HG02610 (cell line): Measurements from ENCODE around the gene WDR5.

Experiments used
- ATAC-seq: cut with Tn5 transposase; IDR thresholded peaks from one replicate; pipeline ENCODE4 v1.9.1; 2021; ENCODE audit warnings: mild to moderate bottlenecking, moderate library complexity; ENCODE audit not compliant: unreplicated experiment

Gene WDR5

DNA sequence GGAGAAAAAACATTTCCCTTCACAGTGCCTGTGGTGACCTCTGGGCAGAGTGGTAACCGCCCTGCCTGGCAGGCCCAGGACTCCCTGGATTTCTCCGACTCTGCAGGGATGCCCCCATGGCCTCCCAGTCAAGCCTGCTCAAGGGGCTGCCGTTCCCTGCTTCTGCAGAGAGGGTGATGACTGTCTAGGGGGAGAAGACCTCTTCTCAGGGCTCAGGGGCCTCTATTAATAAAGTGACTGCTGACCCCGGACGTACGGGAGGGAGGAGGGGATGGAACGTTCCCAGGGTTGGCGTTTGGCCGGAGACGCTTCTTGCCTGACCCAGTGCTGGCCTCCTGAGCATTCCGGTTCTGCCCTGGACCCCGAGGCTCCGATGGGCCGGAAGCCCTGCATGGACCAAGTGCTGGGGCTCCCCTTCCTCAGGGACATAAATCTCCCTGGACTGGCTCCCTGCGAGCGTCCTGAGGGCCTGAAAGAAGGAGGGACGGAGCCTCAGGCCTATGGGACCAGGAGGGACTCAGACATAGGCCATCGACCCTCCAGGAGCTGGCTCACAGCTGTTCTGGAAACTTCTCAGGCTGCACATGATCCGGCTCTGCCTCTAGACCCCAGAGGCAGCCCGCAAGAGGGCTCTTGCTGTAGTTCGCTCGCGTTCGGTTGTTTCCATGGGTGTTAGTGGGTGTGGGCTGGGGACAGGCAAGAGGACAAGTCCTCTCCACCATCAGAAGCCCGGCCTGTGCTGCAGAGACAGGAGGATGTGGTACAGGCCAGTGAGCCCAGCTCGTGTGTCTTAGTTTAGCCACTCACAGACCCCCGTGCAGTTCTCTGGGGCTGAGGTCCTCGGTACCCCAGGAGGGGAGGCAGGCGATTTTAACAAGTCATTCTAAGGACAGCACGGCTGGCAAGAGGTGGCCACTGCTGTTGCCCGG, 36.6 kb downstream of the WDR5 start:
- ATAC-seq: no peak

DNA sequence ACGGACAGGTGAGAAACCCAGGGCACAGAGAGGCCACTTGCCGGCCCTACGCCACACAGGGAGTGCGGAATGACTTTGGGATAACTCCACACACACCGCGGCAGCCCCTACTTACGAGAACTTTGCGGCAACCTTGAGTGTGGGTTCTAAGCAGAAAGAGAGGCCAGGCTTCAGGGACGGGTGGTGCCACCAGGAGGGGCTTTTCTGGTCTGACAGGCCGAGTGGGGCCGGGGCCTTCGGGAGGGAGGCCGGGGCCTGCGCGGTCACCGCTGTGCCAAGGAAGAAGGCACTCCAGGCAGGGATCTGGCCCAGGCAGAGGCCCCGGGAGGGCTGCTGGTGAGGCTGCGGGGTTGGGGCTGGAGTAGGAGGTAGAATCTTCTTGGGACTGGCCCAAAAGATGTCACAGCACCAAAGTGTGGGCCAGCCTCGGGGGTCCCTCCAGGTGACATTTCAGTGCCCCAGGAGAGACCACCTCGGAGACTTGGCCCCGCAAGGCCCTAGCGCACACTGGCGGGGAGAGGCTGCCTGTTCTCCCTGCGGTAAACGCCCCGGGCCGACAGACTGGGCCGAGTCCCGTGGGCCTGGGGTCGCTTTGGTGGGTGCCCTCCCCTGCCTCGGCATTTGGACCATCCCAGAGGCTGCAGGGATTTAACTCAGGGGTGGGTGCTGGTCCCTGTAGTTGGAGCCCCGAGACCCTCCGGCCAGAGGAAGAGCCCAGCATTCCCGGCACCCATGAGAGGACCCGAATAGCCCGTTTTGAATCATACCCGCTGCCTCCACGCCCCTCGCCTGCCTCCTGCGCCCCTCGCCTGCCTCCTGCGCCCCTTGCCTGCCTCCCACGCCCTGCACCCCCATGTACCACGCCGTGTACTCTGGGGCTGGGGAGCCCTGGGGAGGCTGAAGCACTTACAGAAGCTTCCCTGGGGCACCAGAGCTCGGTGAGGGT, 37.5 kb downstream of the WDR5 start:
- no peak for ATAC-seq

DNA sequence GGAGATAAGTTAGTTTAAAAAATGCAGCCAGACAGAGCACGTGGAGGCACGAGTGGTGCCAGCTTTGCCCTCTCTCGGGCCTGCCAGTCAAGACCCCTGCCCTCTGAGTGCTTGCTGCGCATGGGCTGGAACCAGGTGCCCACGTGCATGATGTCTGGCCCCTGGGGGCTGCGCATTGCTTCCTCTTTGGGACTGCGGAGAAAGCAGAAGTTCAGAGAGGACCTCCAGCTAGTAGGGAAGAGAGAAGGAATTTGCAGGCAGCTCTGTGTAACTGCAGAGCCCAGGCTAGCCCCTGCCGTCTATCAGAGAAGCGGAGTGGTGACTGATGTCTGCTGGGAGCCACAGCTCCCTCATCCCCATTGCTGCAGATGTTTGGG, 38.2 kb downstream of the WDR5 start:
- no peak for ATAC-seq

DNA sequence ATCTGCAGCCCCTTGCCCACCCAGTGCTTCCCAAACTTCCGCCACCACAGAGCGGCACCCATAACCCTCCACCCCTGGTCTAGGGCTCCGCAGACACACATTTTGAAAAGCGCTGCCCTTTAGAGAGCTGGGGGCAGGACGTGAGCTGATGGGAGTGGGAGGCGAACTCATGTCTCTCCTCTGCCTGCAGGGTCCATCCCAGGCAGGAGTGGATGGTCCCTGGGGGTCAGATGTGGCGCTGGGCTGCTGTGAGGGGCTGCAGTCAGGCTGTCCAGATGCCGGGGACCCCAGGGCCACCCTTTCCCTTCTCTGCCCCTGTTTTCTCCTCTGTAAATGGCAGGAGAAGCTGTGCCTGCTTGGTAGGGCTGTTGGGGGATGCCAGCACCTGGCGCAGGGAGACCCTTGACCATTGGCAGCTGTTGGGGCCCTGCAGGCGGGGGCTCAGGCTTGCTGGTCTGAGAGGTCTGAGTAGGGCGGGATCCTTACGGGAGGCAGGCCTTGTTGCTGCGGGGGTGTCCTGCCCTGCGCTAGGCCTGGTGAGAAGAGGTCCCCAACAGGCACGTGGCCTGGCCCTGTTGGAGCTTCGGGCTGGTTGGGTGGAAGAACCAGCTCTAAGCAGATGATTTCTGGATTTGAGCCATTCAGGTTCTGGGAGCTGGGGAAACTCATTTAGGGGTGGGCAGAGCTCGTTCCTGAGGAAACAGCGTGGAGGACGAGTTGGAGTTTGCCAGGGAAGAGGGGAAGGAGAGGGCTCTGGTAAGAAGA, 38.8 kb downstream of the WDR5 start:
- ATAC-seq: no peak

DNA sequence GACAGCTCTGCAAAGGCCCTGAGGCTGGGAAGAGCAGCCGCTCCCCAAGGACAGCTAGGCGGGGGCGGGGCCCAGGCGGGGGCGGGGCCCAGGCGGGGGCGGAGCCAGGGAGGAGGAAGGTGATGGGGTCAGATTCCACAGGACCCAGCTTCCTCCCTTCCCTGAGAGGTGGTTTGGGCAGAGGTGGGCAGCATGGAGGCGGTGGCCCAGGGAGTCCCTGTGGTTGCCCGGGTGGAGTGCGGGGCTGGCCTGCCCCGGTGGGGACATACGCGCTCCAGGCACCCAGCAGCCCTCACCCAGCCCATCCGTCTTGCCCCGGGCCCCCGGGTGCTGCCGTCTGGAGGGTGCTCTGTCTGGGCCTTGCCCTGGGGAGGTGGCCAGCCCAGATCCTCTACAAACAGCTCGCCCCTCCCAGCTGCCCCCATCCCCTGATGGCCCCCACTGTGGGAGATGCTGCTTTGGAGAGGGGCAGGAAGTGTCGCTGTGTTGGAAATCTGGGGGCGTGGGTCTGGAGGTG, 39.5 kb downstream of the WDR5 start:
- no peak for ATAC-seq

DNA sequence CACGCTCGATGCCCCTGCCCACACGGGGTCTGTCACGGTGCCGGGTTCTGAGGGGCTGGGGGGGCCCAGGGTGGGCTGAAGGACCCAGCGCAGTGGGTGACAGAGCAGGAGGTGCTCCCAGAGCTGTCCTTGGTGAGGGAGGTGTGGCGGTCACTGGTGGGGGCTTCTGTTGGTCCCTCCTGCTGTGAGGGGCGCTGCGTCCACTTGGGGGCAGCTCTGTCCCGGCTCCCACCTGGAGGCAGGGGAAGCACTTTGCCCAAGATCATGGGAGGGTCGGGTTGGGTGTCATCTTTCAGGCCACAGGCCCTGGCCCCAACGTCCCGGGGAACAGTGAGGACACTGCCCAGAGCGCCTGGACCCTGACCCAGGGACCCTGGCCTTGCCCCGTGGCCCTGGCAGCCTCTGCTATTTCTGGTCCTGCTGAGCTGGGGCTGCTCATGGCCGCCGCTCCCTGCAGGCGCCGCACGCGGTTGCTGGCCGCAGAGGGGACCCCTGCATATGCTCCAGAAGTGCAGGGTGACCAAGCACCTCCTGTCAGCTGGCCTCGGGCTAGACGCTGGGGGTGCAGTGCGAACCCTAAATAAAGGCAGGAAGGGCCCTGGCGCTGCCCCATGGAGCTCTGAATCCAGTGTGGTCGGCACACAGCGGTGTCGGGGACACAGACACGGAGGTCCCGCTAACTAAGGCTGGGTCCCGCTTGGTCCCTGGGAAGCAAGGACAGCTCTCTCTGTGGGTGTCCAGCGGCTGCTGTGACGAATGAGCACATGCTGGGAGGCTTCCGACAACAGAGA, 40.1 kb downstream of the WDR5 start:
- ATAC-seq: no peak

DNA sequence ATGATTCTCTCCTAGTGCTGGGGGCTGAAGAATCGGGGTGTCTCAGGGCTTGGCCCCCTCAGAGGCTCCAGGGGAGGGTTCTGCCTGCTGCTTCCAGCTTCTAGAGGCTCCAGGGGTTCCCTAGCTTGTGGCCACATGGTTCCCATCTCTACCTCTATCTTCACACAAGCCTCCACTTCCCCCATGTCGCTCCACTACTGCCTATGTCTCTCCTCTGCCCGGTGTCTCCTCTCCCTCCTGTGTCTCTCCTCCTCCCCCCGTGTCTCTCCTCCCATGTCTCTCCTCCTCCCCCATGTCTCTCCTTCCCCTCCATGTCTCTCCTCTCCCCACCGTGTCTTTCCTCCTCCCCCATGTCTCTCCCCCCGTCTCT, 40.7 kb downstream of the WDR5 start:
- ATAC-seq: no peak

DNA sequence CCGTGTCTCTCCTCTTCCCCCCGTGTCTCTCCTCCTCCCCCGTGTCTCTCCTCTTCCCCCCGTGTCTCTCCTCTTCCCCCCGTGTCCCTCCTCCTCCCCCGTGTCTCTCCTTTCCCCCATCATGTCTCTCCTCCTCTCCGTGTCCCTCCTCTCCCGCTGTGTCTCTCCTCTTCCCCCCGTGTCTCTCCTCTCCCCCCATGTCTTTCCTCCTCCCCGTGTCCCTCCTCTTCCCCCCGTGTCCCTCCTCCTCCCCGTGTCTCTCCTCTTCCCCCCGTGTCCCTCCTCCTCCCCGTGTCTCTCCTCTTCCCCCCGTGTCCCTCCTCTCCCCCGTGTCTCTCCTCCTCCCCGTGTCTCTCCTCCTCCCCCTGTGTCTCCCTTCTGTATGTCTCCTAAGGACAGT, 41.3 kb downstream of the WDR5 start:
- ATAC-seq: no peak

DNA sequence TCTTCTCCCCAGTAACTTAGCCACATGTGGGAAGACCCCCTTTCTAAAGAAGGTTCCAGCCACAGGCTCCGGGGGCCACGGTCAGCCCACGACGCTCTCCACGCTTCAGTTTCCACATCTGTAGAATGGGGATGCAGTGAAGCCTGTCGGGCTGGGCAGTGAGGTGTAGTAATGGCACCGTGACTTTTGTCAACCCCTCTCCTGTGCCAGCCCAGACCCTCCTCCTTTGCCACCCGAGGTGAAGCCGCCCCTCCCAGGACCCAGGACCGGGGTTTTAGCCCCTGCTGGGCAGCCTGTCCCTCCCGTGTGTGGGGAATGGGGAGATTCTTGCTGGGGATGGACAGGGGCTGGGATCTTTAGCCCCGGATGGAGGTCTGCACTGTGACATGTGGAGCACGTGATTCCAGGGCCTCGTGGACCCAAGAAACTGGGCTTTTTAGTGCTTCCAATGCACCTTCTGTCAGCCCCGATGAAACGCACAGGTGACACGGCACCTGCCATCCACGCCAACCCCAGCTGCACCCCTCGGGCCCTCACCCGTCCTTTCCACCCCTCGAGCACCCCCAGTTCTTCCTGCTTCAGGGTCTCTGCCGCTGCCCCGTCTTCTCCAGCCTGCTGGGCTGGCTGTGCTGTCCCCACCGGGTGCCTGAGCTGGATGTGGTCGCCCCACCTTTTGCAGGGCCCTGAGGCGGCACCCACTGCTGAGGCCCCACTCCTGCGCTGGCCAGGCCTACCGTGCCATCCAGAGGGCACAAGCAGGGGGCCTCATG, 41.9 kb downstream of the WDR5 start:
- ATAC-seq: no peak

DNA sequence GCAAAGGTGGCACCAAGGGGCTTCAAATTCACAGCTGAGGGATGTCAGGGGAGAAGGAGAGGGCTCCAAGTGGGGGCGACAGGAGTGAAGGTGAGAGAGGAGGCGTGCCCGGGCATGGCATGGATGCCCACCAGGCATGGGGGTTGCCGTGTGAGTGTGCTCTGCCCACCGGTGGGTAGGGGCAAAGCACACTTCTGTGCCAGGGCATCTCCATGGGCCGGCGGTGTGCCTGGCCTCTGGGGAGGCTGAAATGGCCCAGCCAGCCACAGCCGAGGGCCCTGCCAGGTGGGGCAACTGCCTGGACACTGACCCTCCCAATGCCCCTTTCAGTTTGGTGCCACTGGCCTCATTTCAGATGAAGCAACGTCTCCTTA, 42.5 kb downstream of the WDR5 start:
- ATAC-seq: no peak

DNA sequence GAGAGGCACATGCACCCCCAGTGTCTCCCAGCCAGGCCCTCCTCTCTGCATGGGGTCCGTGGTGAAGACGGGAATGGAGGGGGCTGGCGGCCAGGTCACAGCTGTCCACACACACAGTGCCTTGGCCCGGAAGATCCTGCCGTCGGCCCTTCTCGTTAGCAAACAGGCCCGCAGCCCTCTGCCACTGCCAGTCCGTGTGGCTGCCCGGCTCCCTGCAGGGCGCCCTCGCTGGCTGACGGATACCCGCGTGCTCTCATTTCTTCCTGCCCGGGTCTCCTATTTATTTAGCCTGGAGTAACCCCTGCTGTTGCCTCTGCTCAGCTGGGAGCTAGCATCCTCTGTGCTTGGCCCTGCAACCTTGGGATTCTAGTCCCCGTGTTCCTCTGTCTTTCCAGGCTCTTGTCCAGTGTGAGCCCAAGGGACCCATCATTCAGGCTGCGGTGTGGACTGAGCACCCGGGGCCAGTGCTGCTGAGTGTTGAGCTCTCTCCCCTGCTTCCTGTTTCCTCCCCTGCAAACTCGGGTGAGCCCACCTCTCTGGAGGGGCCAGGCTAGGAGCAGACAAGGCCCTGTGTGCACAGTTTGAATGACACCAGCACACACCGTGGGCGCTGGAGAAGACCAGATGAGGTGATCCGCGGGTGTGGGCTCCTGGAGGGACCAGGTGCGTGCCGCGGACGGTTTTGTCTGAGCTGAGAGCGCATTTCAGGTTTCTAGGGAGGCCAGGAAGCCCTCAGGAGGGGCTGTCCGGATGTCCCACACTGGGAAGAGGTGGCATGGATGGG, 43.1 kb downstream of the WDR5 start:
- ATAC-seq: no peak

DNA sequence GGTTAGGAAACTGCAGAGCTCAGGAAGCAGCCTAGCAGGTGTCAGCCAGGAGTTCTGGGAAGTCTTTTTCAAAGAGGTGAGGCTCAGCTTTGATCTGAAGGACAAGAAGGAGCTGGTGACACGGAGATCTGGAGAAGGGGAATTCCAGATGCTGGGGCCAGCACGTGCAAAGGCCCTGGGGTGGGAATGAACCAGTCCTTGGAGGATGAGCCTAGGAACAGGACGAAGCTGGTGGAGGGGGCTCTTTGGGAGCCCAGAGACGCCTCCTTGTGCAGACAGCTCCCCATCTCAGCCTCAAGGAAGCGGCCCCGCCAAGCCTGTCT, 43.7 kb downstream of the WDR5 start:
- ATAC-seq: no peak

DNA sequence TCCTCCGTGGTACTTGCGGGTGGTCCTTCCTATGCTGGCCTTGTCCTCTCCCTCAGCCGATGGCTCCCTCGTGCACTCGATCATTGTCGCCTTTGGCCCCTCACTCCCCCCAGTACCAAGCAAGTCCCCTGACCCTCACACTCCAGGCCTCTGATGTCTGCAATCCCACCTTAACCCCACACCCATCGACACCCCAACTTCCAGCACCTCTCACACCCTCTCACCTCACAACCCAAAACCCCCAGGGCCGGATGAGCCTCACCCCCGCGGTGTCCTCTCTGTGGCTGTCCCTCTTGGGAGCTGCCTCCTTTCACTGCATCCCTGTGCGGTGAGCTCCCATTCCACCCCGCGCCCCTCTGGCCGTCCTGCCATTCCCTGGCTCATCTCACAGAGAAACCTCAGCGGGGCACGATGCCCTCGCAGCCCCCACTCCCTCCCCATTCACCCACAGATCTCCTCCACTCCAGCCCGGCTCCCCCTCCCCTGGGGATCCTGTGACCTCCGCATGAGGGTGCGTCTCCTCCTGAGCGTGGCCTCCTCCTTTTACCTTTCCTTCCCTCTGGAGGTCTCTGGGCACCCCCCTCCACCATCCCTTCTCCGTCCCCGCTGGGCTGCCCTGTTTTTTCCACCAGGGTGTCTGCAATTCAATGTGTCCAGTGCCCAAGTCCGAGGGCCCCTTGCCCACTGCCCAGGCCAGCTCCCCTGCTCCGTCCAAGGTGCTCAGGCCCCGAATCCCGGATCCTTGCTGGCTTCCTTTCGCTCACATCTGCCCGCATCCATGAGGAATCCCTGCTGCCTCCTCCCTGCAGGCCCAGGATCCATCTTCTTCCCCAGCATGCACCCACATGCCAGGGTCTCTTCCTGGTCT, 44.3 kb downstream of the WDR5 start:
- ATAC-seq: no peak

DNA sequence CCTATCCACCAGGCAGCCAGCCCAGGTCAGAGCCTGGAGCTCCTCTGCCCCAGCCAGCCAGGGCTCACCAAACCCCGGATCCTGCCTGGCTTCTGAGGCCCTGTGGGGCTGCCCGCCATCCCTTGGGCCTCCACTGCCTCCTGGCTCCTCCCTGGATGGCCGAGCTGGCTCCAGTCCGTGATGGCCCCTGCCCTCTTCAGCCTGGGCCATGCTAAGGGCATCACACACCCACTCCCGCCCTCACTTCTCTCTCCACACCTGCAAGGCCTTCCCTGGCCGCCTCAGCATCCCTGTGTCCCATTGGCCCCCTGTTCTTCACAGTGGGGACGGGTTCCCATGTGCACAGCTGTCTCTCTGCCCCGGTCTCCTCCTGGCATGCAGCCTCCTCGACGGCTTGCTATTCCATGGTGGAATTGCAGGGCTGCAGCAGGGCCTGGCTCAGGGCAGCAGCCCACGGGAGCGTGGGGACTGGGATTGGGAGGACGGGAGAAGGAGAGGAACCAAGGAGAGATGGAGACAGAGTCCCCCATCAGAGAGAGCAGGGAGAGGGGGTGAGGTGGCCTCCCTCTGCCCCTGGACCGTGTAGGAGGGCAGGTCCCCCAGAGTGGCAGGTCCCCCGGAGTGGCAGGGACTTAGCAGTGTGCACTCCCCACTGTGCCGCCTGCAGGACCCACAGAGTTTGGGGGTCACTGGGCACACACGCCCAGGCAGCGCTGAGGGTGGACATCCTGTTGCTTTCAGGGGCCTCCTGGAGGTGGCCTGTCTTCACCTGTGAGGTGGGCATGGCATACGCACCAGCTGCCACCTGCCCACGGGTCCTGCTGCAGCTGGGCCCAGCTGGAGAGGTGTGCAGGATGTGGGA, 45.1 kb downstream of the WDR5 start:
- ATAC-seq: no peak

DNA sequence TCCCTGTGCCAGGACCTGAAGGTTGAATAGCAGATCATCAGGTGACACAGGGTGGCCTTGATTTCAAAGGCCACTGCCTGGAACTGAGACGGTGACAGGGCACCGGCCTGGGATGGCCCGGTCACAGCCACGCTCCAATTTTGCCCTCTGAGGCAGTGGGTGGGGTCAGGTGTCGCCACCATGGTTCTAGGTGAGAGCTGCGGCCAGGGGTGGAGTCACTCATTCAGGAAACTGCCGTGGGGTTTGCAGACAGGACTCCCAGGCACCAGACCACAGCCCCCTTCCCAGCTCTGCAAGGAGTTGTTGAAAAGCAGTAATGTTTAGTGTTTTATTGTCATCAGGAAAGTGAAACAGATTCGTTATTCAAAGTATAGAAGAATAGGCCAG, 45.8 kb downstream of the WDR5 start:
- ATAC-seq: no peak

DNA sequence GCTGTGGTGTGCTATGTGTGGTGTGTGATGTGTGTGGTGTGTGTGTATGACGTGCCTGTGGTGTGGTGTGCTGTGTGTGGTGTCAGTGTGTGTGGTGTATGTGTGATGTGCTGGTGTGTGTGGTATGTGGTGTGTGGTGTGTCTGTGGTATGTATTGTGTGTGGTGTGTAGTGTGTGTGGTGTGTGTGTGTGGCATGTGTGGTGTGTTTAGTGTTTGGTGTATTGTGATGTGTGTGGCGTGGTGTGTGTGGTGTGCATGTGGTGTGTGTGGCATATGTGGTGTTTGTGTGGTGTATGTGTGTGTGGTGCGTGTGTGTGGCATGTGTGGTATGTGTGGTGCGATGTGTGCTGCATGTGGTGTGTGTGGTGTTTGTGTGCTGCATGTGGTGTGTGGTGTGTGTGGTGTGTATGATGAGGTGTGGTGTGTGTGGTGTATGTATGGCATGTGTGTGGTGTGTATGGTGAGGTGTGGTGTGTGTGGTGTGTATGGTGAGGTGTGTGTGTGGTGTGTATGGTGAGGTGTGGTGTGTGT, 46.7 kb downstream of the WDR5 start:
- no peak for ATAC-seq

DNA sequence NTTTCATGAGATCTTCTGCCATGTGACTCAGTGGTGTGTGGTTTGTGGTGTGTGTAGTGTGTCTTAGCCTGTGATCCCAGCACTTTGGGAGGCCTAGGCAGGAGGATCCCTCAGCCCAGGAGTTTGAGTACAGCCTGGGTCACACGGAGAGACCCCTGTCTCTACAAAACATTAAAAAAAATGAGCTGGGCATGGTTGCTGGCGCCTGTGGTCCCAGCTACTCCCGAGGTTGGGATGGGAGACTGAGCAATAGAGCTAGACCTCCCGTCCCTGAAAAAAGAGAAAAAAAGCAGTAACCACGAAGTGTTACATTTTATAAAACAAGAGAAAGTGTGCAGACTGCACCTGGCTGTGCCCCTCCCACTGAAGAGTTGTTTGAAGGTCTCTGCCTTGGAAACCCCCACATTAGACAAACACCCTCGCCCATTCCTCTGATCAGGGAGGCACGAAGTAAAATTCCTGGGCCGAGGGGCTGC, 49.7 kb downstream of the WDR5 start:
- ATAC-seq: no peak
